Astrocyte of the spinal cord (primary cell): ENCODE measurements around the gene TENM3.

Source experiments
- DNase-seq: peaks from one replicate; pipeline ENCODE4 v3.0.0; 2011; ENCODE audit warnings: low read depth, low spot score
- H3K4me3 ChIP-seq: 2 replicates; pipeline ENCODE4 v1.5.1; 2011; ENCODE audit warnings: low read depth, mild to moderate bottlenecking, low read length, moderate library complexity
- in situ Hi-C: cut with HindIII; loops from 2 replicates; pipeline ENCODE4 v1.10.0; 2017; ENCODE audit warnings: low sequenced_read_pairs
- TF ChIP-seq, protein P1 (sequence below): IDR thresholded peaks from 2 replicates; pipeline ENCODE4 v1.5.1; 2012; ENCODE audit warnings: low read depth, mild to moderate bottlenecking, low read length, inconsistent platforms

The TENM3 gene

DNA sequence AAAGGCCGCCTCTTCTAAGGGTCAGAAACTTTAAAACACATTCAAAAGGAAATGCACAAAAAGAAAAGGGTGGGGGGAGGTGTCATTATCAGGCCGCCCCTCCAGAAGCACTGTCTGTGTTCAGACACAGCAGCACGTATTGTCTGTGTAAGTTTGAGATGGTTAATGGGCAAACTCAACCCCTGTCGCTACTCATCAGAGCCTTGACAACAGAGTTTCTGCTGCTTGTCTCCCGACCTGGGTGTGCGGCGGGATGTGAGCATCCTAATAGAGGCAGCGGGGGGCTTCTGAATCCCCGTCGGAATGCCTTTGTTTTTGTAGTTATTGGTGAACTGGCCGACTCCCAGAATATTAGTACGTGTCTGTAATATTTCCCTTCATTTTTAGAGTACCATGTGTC is 515.1 kb downstream of the TENM3 start:
- TF ChIP-seq, protein P1, sequence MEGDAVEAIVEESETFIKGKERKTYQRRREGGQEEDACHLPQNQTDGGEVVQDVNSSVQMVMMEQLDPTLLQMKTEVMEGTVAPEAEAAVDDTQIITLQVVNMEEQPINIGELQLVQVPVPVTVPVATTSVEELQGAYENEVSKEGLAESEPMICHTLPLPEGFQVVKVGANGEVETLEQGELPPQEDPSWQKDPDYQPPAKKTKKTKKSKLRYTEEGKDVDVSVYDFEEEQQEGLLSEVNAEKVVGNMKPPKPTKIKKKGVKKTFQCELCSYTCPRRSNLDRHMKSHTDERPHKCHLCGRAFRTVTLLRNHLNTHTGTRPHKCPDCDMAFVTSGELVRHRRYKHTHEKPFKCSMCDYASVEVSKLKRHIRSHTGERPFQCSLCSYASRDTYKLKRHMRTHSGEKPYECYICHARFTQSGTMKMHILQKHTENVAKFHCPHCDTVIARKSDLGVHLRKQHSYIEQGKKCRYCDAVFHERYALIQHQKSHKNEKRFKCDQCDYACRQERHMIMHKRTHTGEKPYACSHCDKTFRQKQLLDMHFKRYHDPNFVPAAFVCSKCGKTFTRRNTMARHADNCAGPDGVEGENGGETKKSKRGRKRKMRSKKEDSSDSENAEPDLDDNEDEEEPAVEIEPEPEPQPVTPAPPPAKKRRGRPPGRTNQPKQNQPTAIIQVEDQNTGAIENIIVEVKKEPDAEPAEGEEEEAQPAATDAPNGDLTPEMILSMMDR: no peak

DNA sequence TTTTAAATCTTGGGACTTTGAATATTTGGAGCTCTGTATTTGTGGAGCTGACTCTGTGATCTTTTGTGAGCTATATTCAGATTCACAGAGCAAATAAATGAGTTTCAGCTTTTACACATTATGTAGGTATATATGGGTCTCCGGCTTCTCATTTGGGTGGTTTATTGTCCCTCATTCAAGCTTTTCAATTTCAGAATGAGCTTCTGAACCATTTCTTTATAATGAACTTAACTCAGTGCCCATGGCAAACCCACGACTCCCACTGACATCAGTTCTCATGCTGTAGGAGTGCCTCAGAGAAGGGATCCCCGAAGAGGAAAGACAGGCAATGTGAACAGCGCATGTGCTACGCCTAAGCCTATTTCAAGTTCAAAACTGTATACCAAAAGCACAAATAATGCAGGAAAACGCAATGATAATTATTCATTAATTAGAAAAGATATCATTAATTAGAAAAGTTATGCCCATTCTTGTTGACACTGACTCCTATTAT is 517.4 kb downstream of the TENM3 start:
- TF ChIP-seq, protein P1: no peak
- DNase-seq: no peak
- in situ Hi-C loops: no loop called here
- H3K4me3 ChIP-seq: no peak overlapping the region

More for the DNA sequence above, 515.1 kb downstream of the TENM3 start:
- DNase-seq: no peak
- no peak overlapping the region for H3K4me3 ChIP-seq
- in situ Hi-C loops: no loop called here

- in situ Hi-C loops: no loop called here
- TF ChIP-seq, protein P1: no peak
- no peak for DNase-seq
- no peak overlapping the region for H3K4me3 ChIP-seq
These were observed 520.9 kb downstream of the TENM3 start for GRCh38 chr4:182764137-182764536.

DNA sequence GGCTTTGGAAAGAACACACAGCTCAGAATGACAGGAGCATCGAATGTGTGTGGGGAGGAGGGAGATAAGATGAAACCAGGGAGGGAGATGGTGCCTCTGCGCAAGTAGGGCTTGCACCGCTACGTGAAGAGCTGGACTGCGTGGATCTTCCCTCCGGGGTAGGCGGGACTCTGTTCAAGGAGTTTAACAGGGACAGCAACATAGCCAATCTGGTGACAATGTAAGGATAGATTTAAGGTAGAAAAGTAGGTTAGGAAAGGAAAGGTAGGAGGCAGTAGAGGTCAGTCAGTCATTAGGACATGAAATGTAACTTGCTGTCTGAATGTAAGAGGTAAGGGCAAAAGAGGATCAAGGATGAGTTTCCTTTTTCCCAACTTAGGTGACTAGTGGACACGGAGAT is 521.4 kb downstream of the TENM3 start:
- no peak for DNase-seq
- TF ChIP-seq, protein P1: no peak
- in situ Hi-C loops: no loop called here
- no peak overlapping the region for H3K4me3 ChIP-seq

- no peak overlapping the region for H3K4me3 ChIP-seq
- TF ChIP-seq, protein P1: no peak
- in situ Hi-C loops: no loop called here
- DNase-seq: no peak
These were observed 523.0 kb downstream of the TENM3 start for GRCh38 chr4:182765987-182766856.

DNA sequence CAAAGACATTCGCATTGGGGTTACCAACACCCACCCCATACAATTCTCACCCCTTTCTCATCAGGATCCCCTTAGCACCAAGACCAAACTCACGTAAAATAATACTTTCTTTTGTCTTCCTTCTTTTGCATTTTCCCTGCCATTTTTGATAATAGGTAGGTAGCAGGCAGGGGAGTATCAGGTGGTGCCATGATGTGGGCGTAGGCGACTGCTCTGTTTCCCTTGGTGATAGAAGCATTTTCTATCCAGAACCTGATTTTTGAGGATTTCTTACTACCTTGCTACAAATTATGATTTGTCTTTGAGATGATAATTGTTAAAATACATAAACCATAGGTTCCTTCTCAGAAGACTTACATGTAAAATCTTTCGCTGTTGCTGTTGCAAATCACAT is 523.7 kb downstream of the TENM3 start:
- in situ Hi-C loops: no loop called here
- H3K4me3 ChIP-seq: no peak overlapping the region
- TF ChIP-seq, protein P1: no peak
- no peak for DNase-seq
